ENCODE data around the gene ZNF148.
A peak's percentile ranks its signal among the peaks of the same experiment; 100 is the strongest.

ZNF148 gene

DNA sequence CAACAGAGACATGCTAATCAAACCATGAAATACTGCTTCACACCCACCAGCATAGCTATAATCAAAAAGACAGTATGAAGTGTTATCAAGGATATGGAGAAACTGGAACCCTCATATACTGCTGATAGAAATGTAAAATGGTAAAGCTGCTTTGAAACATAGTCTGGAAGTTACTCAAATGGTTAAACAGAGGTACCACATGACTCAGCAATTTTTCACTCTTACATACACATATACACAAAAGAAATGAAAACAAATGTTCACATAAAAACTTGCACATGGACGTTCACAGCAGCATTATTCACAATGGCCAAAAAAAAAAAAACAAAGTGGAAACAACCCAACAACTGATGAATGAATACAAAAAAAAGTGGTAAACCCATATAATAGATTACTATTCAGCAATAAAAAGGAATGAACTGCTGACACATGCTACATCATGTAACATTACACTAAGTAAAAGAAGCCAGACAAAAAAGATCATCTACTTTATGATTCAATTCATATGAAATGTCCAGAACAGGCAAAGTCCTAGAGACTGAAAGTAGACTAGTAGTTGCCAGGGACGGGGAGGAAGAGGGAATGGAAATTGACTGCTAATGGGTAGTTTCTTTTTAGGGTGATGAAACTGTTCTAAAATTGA lies 23.2 kb downstream of the ZNF148 start:
- TF ChIP-seq, protein P1, sequence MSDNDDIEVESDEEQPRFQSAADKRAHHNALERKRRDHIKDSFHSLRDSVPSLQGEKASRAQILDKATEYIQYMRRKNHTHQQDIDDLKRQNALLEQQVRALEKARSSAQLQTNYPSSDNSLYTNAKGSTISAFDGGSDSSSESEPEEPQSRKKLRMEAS (IDR thresholded peaks at IDR 0.05), result no peak
- TF ChIP-seq CREB1 (IDR thresholded peaks at IDR 0.05; ENCODE audit: low read depth), result no peak
- TF ChIP-seq, protein P2, sequence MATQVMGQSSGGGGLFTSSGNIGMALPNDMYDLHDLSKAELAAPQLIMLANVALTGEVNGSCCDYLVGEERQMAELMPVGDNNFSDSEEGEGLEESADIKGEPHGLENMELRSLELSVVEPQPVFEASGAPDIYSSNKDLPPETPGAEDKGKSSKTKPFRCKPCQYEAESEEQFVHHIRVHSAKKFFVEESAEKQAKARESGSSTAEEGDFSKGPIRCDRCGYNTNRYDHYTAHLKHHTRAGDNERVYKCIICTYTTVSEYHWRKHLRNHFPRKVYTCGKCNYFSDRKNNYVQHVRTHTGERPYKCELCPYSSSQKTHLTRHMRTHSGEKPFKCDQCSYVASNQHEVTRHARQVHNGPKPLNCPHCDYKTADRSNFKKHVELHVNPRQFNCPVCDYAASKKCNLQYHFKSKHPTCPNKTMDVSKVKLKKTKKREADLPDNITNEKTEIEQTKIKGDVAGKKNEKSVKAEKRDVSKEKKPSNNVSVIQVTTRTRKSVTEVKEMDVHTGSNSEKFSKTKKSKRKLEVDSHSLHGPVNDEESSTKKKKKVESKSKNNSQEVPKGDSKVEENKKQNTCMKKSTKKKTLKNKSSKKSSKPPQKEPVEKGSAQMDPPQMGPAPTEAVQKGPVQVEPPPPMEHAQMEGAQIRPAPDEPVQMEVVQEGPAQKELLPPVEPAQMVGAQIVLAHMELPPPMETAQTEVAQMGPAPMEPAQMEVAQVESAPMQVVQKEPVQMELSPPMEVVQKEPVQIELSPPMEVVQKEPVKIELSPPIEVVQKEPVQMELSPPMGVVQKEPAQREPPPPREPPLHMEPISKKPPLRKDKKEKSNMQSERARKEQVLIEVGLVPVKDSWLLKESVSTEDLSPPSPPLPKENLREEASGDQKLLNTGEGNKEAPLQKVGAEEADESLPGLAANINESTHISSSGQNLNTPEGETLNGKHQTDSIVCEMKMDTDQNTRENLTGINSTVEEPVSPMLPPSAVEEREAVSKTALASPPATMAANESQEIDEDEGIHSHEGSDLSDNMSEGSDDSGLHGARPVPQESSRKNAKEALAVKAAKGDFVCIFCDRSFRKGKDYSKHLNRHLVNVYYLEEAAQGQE (IDR thresholded peaks at IDR 0.05; ENCODE audit: low read depth), result no peak
- TF ChIP-seq FOXM1 (IDR thresholded peaks at IDR 0.05; ENCODE audit: borderline replicate concordance, low read depth), result no peak
- no peak for TF ChIP-seq NFIC (IDR thresholded peaks at IDR 0.05)
- no peak for TF ChIP-seq TAF1 (IDR thresholded peaks at IDR 0.05; ENCODE audit: low read depth)
- no peak for TF ChIP-seq TEAD4 (IDR thresholded peaks at IDR 0.05)
- no peak for TF ChIP-seq EP300 (IDR thresholded peaks at IDR 0.05; ENCODE audit: borderline replicate concordance)
- no peak for TF ChIP-seq EGR1 (IDR thresholded peaks at IDR 0.05)
- no peak for TF ChIP-seq CEBPB (IDR thresholded peaks at IDR 0.05)
- TF ChIP-seq RAD21 (IDR thresholded peaks at IDR 0.05; ENCODE audit: low read depth), result no peak
- TF ChIP-seq YY1 (IDR thresholded peaks at IDR 0.05; ENCODE audit: low read depth), result no peak
- TF ChIP-seq ZBTB7A (IDR thresholded peaks at IDR 0.05; ENCODE audit: low read depth), result no peak
- no peak for TF ChIP-seq TCF12 (IDR thresholded peaks at IDR 0.05; ENCODE audit: low read depth)
- TF ChIP-seq, protein P3, sequence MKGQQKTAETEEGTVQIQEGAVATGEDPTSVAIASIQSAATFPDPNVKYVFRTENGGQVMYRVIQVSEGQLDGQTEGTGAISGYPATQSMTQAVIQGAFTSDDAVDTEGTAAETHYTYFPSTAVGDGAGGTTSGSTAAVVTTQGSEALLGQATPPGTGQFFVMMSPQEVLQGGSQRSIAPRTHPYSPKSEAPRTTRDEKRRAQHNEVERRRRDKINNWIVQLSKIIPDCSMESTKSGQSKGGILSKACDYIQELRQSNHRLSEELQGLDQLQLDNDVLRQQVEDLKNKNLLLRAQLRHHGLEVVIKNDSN (IDR thresholded peaks at IDR 0.05), result no peak

DNA sequence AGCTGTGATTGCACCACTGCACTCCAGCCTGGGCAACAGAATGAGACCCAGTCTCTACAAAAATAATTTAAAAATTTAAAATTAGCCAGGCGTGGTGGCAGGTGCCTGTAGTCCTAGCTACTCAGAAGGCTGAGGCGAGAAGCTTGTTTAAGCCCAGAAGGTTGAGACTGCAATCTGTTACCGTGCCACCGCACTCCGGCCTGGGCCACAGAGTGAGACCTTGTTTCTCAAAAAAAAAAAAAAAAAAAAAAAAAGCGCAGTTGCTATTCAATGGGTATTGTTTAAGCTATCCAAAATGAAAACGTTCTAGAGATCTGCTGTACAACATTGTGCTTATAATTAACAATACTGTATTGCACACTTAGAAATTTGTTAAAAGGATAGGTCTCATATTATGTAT lies 24.0 kb downstream of the ZNF148 start:
- TF ChIP-seq, protein P2 (IDR thresholded peaks at IDR 0.05; ENCODE audit: low read depth), result no peak
- no peak for TF ChIP-seq NFIC (IDR thresholded peaks at IDR 0.05)
- no peak for TF ChIP-seq FOXM1 (IDR thresholded peaks at IDR 0.05; ENCODE audit: borderline replicate concordance, low read depth)
- no peak for TF ChIP-seq EGR1 (IDR thresholded peaks at IDR 0.05)
- TF ChIP-seq EP300 (IDR thresholded peaks at IDR 0.05; ENCODE audit: borderline replicate concordance), result no peak
- TF ChIP-seq TEAD4 (IDR thresholded peaks at IDR 0.05), result no peak
- TF ChIP-seq TCF12 (IDR thresholded peaks at IDR 0.05; ENCODE audit: low read depth), result no peak
- no peak for TF ChIP-seq TAF1 (IDR thresholded peaks at IDR 0.05; ENCODE audit: low read depth)
- TF ChIP-seq, protein P1 (IDR thresholded peaks at IDR 0.05), result no peak
- TF ChIP-seq RAD21 (IDR thresholded peaks at IDR 0.05; ENCODE audit: low read depth), result no peak
- TF ChIP-seq CEBPB (IDR thresholded peaks at IDR 0.05), result no peak
- TF ChIP-seq ZBTB7A (IDR thresholded peaks at IDR 0.05; ENCODE audit: low read depth), result no peak
- TF ChIP-seq YY1 (IDR thresholded peaks at IDR 0.05; ENCODE audit: low read depth), result no peak
- TF ChIP-seq, protein P3 (IDR thresholded peaks at IDR 0.05), result no peak

DNA sequence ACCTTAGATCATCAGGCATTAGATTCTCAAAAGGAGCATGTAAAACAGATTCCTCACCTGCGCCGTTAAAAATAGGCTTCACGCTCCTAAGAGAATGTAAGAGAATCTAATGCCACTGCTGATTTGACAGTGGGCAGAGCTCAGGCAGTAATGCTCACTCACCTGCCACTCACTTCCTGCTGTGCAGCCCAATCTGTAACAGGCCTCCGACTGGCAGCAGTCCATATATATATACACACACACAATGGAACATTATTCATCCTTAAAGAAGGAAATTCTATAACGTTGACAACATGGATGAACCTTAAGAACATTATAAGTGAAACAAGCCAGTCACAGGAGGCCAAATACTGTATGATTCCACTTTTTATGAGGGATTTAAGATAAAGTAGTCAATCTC lies 24.5 kb downstream of the ZNF148 start:
- no peak for TF ChIP-seq RAD21 (IDR thresholded peaks at IDR 0.05; ENCODE audit: low read depth)
- peak; percentile 14; the same call in 1 of the 2 replicates for TF ChIP-seq NFIC (IDR thresholded peaks at IDR 0.05)

DNA sequence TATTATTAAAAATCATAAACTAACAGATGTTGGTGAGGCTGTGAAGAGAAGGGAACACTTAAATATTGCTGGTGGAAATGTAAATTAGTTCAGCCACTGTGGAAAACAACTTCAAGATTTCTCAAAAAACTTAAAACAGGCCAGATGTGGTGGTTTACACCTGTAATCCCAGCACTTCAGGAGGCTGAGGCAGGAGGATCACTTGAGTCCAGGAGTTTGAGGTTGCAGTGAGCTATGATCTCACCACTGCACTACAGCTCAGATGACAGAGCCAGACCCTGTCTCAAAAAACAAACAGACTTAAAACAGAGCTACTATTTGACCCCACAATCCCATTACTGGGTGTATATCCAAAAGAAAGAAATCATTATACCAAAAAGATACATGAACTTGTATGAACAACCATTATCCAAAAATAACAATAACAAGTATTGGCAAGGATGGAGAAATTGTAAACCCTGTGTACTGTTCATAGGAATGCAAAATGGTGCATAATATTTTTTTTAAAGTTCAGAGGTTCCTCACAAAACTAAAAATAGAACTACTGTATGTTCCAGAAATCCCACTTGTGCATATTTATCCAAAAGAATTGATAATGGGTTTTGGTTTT lies 25.5 kb downstream of the ZNF148 start:
- TF ChIP-seq, protein P2 (IDR thresholded peaks at IDR 0.05; ENCODE audit: low read depth), result no peak
- TF ChIP-seq NFIC (IDR thresholded peaks at IDR 0.05), result no peak

Measured in Ishikawa (cell line).